A172 (cell line): ENCODE data around the gene CCN5. TPM values are rescaled to one million over a fixed set of nuclear protein-coding genes. Genes with fewer than 3 reads are reported as not detected.

ENCODE experiments used
- DNase-seq: peaks from one replicate; pipeline ENCODE4 v3.0.0-alpha.2; 2015; ENCODE audit warnings: low spot score
- total RNA-seq: library from RNA; depleted of rRNA; stranded (reverse); fragments of >200 nt; shearing (Covaris generic); gene quantifications from 2 replicates; pipeline ENCODE4 v1.2.3, GENCODE V29; 2014

The CCN5 gene
- total RNA-seq, 1 experiment from 2014 or later: not detected

- DNase-seq: no peak
Observed at GRCh38 chr20:44715499-44716308, 535 bp downstream of the CCN5 start.

- DNase-seq: no peak
Observed at GRCh38 chr20:44716309-44717106, 1.3 kb downstream of the CCN5 start.

- no peak for DNase-seq
Observed at GRCh38 chr20:44717986-44718385, 2.8 kb downstream of the CCN5 start.

GRCh38 chr20:44719841-44720240 is 4.7 kb downstream of the CCN5 start:
- no peak for DNase-seq

GRCh38 chr20:44720621-44720996 is 5.4 kb downstream of the CCN5 start:
- DNase-seq: peak; percentile 88

- peak; percentile 79 for DNase-seq
Observed at GRCh38 chr20:44720997-44721784, 6.0 kb downstream of the CCN5 start.

- no peak for DNase-seq
Observed at GRCh38 chr20:44721785-44722054, 6.6 kb downstream of the CCN5 start.

- no peak for DNase-seq
Observed at GRCh38 chr20:44722990-44723389, 7.8 kb downstream of the CCN5 start.

GRCh38 chr20:44723391-44723790 is 8.2 kb downstream of the CCN5 start:
- DNase-seq: no peak

GRCh38 chr20:44723798-44724362 is 8.7 kb downstream of the CCN5 start:
- DNase-seq: no peak

- DNase-seq: no peak
Observed at GRCh38 chr20:44724423-44725091, 9.4 kb downstream of the CCN5 start.

- DNase-seq: no peak
Observed at GRCh38 chr20:44725837-44726236, 10.7 kb downstream of the CCN5 start.

GRCh38 chr20:44727039-44727438 is 11.9 kb downstream of the CCN5 start:
- DNase-seq: no peak

GRCh38 chr20:44727651-44728050 is 12.5 kb downstream of the CCN5 start:
- no peak for DNase-seq

- DNase-seq: peak; percentile 93
Observed at GRCh38 chr20:44728801-44729443, 13.8 kb downstream of the CCN5 start.

- DNase-seq: peak; percentile 91
Observed at GRCh38 chr20:44730441-44730840, 15.3 kb downstream of the CCN5 start.

- no peak for DNase-seq
Observed at GRCh38 chr20:44731657-44732056, 16.5 kb downstream of the CCN5 start.

GRCh38 chr20:44732327-44732726 is 17.2 kb downstream of the CCN5 start:
- DNase-seq: no peak

- DNase-seq: peak; percentile 69
Observed at GRCh38 chr20:44733341-44734069, 18.3 kb downstream of the CCN5 start.

GRCh38 chr20:44734938-44735337 is 19.8 kb downstream of the CCN5 start:
- peak; percentile 81 for DNase-seq
